ENCODE measurements around the gene MPPED2. TPM values are rescaled to one million over a fixed set of nuclear protein-coding genes. Genes with fewer than 3 reads are reported as not detected.

Gene MPPED2, protein sequence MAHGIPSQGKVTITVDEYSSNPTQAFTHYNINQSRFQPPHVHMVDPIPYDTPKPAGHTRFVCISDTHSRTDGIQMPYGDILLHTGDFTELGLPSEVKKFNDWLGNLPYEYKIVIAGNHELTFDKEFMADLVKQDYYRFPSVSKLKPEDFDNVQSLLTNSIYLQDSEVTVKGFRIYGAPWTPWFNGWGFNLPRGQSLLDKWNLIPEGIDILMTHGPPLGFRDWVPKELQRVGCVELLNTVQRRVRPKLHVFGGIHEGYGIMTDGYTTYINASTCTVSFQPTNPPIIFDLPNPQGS
- total RNA-seq (2014; rRNA removed; shearing (Covaris generic)), result not detected in 2 replicates

DNA sequence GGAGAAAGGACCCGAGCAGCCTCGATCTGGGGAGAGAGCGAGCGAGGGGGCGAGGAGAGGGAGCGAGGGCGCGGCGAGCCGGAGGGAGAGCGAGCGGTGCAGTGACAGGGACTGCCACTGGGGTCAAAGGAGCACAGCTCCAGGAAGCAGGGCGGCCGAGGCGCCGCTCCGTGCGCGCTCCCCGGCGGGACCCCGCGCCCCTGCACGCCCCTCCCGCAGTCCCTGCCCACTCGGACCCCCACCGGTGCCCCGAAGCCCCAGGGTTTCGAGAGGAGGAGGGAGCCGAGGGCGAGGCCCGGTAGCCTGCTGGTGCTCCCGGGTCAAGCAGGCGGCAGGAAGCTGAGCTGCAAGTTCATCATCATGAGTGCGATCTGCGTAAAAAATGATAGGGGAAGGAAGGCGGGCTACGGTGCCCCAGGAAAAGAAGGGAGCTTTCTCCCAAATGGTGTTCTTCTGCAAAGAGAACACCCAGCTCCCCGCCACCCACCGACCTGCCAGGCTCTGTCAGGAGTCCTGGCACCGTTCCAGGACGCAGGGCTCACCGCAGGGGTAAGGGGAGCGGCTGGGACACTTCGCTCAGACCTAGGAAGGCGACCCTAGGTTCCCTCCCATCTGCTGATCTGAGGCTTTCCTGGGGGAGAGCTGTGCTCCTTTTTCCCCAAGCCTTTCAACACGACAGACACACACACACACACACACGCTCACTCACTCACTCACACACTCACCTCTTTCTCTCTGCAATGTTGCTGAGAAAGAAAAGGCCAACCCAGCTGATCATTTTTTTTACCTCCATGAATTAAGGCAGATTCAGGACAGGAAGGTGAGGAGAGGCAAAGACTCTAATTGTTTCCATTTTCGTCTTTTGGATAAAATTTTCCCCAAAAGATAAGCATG, at the start of gene MPPED2:
TSS of gene MPPED2 (minus strand) at position 103 of the 894 bp plus-strand sequence. CDS start 5,980 bp downstream, outside the sequence.
- peak; percentile 24 for DNase-seq (ENCODE audit: low spot score)
- in situ Hi-C loops (cut with HindIII; ENCODE audit: low sequenced_read_pairs), result no loop called here

- in situ Hi-C loops (cut with HindIII; ENCODE audit: low sequenced_read_pairs), result no loop called here
- DNase-seq (ENCODE audit: low spot score), result peak; percentile 61
Measured at GRCh38 chr11:30635401-30635989, 49.3 kb upstream of the MPPED2 start.

DNA sequence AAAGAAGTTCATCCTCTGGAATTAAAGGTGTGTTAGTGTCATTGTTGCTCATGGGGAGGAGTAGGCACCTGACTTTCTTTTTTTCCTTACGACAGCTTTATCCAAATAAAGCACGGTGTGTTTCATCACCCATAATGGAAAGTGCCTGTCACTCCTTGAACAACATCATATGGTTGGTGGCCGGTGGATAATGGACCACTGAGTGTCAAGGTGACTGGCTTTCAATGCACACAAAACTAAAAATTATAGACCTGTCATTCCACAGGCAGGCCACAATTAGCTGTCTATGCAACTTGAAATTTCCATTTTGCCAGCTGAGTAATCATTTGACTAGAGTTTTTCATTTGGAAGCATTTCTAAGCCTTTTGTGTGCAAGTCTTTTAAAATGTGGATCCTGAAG, 45.0 kb upstream of the MPPED2 start:
- in situ Hi-C loops (cut with HindIII; ENCODE audit: low sequenced_read_pairs), result no loop called here
- DNase-seq (ENCODE audit: low spot score), result no peak

- in situ Hi-C loops (cut with HindIII; ENCODE audit: low sequenced_read_pairs), result no loop called here
- no peak for DNase-seq (ENCODE audit: low spot score)
Measured at GRCh38 chr11:30619767-30620166, 33.6 kb upstream of the MPPED2 start.

DNA sequence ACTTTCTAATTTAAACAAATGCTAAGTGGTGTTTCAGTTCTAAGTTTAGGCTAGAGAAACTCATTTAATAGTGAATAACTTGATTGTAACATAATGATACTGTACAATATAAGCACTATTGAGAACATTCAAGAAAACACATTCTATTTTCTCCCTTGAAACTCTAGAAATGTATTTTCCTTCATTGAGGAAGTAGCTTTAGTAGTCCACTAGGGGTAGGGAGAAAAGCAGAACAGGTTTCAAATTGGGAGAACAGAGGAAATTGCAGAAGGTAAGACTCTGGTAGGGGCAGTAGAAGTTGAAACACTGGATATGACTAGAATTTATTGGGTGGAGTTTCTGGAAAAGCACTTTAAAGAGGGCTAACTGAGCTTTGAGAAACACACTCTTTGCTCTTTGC, 31.6 kb upstream of the MPPED2 start:
- in situ Hi-C loops (cut with HindIII; ENCODE audit: low sequenced_read_pairs), result no loop called here
- DNase-seq (ENCODE audit: low spot score), result no peak

GRCh38 chr11:30610628-30611027, 24.5 kb upstream of the MPPED2 start:
- in situ Hi-C loops (cut with HindIII; ENCODE audit: low sequenced_read_pairs), result no loop called here
- no peak for DNase-seq (ENCODE audit: low spot score)

DNA sequence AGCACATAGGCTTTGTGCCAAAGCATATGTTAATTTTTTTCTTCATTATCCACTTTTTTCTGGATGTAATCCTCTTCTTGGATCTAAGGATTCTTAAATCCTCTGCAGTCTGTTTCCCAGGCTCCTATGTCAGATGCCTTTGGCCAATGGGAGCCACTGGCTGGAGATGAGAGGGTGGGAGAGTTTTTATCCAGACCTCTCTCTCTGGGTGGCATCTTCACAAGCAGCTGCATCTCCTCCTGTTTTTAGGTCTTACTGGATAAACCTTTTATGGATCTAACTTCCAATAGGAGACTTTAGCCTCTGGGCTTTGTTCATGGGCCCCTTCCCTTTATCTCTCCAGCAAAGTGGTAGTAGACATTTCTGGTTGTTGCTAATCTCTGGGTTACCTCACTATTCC, 22.4 kb upstream of the MPPED2 start:
- in situ Hi-C loops (cut with HindIII; ENCODE audit: low sequenced_read_pairs), result no loop called here
- DNase-seq (ENCODE audit: low spot score), result no peak

GRCh38 chr11:30605036-30605605, 19.0 kb upstream of the MPPED2 start:
- no peak for DNase-seq (ENCODE audit: low spot score)
- in situ Hi-C loops (cut with HindIII; ENCODE audit: low sequenced_read_pairs), result no loop called here

DNA sequence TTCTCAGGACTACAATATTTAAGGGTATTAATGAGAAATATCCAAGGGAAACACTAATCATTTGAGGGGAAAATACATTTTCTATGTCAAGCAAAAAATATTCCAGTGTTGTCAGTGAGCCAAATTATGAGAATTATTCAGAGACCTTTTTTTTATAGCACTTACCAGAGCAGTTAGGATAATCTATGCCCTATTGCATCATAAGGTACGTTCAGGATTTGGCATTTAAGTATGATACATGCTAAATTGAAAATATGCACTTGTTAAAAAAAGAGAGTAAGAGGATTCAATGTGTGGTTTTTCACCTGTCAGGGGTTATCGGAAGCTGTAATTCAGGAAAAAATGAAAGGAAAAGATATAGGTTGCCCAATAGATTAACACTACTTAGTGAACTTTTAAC, 17.2 kb upstream of the MPPED2 start:
- no peak for DNase-seq (ENCODE audit: low spot score)
- in situ Hi-C loops (cut with HindIII; ENCODE audit: low sequenced_read_pairs), result no loop called here

DNA sequence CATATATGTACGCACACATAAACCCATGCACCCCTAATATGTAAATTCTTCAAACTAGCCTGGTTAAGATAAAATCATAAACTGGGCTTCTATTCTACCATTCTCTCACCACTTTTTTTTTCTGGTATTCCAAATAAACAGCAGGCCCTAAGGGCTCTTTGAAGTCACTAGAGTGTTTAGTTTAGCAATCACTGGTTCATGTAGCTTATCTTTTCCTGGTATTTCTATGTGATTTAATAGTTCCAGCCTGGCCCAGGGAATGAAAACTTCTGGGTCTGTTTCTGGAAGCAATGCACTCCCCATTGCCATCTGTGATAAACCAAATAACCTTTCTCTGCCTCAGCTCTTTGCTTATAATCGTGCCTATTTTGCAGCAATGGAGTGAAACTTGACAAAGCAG, 10.7 kb upstream of the MPPED2 start:
- no peak for DNase-seq (ENCODE audit: low spot score)
- in situ Hi-C loops (cut with HindIII; ENCODE audit: low sequenced_read_pairs), result no loop called here

GRCh38 chr11:30595934-30596333, 9.8 kb upstream of the MPPED2 start:
- DNase-seq (ENCODE audit: low spot score), result no peak
- in situ Hi-C loops (cut with HindIII; ENCODE audit: low sequenced_read_pairs), result no loop called here

- in situ Hi-C loops (cut with HindIII; ENCODE audit: low sequenced_read_pairs), result no loop called here
- no peak for DNase-seq (ENCODE audit: low spot score)
Measured at GRCh38 chr11:30594646-30595411, 8.7 kb upstream of the MPPED2 start.

DNA sequence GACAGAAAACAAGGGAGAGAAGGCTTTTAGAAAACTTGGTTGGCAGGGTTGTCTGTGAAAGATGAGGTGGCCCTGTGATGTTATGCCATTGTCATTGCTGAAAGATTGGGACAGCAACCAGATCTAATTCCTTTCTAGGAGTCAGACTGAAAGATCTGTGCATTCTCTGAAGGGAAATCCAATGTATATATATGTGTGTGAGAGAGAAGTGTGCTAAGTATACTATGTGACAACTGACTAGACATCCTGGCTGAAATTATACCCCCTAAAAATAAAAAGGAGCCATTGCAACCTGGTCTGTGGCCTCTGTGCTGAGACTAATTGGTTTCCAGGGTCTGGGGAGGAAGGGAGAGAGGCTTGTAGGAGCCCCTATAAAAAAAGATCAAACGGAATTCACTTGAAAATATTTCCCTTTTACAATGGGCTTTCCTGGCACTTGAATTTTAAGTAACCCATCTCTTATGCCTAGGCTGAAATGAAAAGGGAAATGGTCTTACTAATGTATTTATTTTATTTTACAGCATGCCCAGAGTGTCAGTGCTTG, 1.2 kb upstream of the MPPED2 start:
- DNase-seq (ENCODE audit: low spot score), result no peak
- in situ Hi-C loops (cut with HindIII; ENCODE audit: low sequenced_read_pairs), result no loop called here

DNA sequence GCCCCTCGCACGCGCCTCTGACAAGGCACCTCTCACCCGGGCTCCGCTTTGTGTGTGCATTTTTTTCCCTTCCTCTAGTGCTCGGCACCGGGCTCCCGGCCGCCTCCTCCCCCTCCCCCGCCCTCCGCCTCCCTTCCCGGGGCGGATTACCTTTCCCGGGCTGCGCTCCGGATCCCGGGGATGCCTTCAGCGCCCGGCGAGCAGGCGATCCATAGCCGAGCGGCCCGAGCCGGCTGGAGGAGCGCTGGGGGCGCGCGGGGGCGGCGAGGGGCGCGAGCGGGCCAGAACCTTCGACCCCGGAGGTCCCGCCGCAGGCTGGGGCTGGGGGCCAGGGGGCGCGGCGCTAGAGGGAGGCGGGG, 282 bp downstream of the MPPED2 start:
- in situ Hi-C loops (cut with HindIII; ENCODE audit: low sequenced_read_pairs), result no loop called here
- peak; percentile 37 for DNase-seq (ENCODE audit: low spot score)

DNA sequence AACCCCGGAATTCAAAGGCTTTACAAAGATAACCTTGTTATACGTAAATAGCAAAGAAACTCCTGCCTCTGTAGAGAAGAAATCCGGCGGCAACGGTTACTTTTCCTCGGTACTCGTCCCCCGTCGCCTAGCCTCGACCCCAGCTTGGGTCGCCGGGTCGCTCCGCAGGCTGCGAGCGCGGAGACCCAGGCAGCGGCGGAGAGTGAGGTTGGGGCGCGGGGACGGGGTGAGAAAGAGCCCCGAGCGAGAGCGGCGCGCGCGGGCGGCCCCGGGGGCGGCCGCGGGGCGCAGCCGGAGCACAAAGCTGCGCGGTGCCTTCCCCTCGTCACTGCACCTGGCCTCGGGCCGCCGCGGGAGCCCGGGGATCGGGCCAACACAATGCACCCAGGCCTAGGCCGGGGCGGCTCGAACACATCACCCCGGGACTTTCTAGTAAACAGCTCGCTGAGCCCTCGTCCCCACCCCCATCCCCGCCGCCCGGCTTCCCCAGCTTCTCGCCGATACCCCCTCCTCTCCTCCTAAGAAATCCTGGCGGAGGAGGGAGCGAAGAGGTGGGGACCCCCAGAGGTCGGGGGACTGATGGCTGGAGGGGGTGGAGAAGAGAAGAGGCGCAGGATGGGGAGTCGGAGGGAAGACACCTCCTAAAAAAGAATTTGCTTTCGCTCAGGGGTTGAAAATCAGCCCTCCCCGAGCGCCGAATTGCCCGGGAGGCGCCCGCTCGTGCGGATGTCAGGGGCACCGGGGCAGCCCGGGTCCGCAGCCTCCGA, 845 bp downstream of the MPPED2 start:
- DNase-seq (ENCODE audit: low spot score), result peak; percentile 18
- in situ Hi-C loops (cut with HindIII; ENCODE audit: low sequenced_read_pairs), result no loop called here

DNA sequence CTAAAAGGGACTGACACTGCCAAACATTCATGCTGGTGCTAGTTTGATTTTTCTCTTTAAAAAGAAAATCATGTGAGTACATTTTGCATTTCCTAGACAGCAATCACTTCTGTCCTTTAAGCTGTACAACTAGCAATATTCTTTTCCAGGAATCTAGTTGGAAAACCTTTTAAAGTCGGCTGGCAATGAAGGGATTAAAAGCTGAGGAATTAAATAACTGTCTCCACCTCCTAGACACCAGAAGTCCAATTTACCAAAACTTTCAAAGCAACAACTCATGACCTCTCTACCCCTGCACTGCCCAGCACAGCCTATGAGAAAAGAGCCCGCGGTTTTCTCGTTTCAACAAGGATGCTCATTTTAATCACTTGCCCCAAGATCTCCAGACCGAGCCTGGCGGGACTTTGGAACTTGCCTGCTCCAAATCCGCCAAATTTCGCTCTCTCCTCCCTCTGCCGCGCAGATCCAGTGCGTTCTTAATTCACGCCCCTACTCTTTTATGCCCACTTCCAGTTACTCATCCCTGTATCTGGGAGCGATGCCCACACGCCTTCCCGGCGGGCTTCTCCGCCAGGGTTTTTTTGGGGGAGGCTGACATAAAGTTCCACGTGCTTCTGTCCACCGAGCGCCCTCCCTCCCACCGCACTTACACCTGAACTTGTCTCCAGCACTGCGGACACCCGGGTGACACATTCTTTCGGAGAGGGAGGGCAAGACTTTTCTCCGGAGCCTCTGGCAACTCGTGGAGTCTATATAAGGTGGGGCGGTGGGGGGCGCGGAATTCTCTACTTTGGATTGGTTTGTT, 2.5 kb downstream of the MPPED2 start:
- in situ Hi-C loops (cut with HindIII; ENCODE audit: low sequenced_read_pairs), result no loop called here
- peak; percentile 8 for DNase-seq (ENCODE audit: low spot score)

DNA sequence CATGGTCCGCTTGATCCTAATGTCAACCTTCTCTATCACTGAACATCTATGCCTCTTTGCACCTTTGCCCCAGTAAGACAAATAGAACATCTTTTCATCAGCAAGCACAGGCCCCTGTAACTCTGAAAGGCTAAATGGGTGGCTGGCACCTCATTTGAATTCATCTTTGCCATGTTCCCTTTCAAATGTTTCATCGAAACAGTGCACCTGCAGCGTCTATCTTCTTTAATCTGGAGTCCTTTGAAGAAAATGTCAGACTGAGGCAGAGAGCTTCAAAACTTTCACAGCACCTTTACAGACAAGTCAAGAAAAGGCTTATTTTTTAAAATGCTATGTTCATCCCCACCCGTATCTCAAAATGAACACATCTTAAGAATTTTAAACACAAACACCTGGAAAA, 3.4 kb downstream of the MPPED2 start:
- in situ Hi-C loops (cut with HindIII; ENCODE audit: low sequenced_read_pairs), result no loop called here
- no peak for DNase-seq (ENCODE audit: low spot score)
